NCI-H2171 treated with DMSO at 0.1 percent for 48 hours (cell line): ENCODE results near the gene ROCK2.
A peak's percentile ranks its signal among the peaks of the same experiment; 100 is the strongest.
"Not testable (repeated sequence)": the region's sequence is repeated elsewhere in the genome, so short reads cannot be mapped to it uniquely, and the experiment has no call there.

ENCODE experiments used
- DNase-seq: peaks from one replicate; lab custom pipeline; 2025; lab: John Stamatoyannopoulos, UW

ROCK2 gene

GRCh38 chr2:11236335-11236734 is 108.1 kb downstream of the ROCK2 start:
- DNase-seq, result no peak

DNA sequence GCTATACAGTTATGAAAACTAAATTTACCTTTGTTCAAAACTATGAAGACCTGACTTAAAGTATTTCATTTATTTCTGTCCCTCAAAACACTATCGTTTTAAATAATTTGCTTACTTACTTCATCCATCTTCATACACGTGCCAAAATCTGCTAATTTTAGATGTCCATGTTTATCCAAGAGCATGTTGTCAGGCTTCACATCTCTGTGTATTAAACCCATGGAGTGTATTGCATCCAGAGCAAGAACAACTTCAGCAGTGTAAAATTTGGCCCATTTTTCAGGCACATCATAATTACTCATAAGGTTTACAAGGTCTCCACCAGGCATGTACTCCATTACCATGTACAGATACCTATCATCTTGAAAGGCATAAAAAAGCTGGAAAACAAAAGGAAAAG is 108.9 kb downstream of the ROCK2 start:
- no peak for DNase-seq

- peak; percentile 34 for DNase-seq
These were observed 110.1 kb downstream of the ROCK2 start for GRCh38 chr2:11234309-11234708.

DNA sequence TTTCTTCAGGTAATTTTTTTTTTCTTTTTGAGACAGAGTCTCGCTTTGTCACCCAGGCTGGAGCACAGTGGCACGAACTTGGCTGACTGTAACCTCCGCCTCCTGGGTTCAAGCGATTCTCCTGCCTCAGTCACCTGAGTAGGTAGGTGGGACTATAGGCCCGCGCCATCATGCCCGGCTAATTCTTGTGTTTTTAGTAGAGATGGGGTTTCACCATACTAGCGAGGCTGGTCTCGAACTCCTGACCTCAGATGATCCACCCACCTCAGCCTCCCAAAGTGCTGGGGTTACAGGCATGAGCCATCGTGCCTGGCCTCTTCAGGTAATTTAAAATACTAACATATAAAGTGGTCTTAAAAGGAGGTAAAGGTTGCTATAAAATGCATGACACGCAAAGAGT is 113.2 kb downstream of the ROCK2 start:
- DNase-seq, result not testable (repeated sequence)

GRCh38 chr2:11228692-11229091 is 115.7 kb downstream of the ROCK2 start:
- DNase-seq, result no peak

GRCh38 chr2:11227595-11227994 is 116.8 kb downstream of the ROCK2 start:
- DNase-seq, result no peak

GRCh38 chr2:11224887-11225286 is 119.5 kb downstream of the ROCK2 start:
- no peak for DNase-seq

DNA sequence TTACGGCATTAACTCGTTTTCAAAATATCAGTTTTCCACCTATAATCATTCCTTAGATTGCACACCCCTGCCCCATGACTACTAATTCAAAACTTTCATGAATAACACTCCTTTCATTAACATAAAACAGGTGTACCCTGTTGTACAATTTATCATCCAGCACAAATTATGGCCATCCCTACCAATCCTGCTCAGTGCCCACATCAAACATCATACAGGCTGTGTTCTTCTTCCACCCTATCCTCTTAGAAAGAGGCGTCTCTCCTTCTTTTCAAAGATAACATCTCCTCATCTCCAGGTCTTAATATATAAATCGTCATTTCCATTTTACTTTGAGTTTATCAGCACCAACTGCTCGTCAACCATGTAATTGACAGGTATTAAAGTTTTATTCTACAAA is 121.6 kb downstream of the ROCK2 start:
- no peak for DNase-seq

DNA sequence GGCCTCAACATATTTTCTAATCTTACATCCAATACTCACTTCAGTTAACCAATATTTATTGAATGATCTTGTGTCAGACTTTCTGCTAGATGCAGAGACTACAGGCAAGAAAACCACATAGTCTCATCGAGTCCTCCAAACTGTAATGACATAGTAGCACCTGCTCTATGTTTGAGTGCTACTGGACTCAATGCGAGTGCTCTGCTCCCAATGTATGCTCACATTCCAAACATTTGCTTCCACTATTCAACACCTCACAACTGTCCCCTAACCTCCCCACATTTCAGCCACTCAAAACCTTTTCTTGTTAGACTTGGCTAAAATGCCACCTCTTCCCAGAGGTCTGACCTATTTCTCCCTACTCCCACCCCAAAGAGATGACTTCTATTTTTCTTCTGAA is 124.0 kb downstream of the ROCK2 start:
- DNase-seq, result no peak

- no peak for DNase-seq
These were observed 129.0 kb downstream of the ROCK2 start for GRCh38 chr2:11215407-11215806.

DNA sequence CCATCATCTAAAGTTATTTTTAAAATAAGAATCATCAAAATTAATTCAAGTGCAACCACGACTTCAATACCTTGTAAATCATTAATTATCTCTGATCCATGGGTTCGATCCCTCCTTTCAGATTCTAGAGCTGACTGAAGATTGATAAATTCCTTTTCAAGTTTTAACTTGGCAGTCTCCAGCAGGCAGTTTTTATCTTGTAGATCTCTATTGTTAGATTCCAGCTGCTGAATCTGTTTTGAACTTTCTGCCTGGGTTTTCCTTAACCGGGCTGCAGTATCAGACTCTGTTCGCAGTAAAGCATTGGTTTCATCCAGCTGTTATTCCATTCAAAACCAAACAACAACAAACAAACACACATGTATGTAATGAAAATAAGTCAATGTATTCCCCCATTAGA is 129.7 kb downstream of the ROCK2 start:
- no peak for DNase-seq

GRCh38 chr2:11213975-11214374 is 130.5 kb downstream of the ROCK2 start:
- no peak for DNase-seq

DNA sequence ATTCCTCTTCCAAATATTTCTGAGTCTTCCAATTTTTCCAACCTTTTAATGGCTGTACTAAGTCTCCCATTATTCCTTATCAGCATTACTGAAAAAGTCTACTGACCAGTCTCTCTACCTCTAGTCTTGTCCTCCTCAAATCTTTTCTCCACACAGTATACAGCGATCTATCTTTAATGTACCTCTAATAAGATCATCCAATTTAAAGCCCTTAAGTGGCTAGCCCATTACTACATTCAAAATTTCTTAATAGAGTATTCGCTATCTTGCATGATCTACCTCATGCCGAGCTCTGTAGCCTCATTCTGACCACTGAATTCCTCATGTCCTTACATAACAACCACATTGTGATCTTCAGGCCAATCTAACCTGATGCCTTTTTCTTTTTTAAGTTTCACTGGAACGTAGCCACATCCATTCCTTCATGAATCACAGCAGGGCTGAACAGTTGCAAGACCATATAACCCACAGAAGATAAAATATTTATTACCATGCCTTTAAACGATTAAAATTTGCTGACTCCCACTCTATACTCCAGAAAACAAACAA is 131.3 kb downstream of the ROCK2 start:
- DNase-seq, result no peak

DNA sequence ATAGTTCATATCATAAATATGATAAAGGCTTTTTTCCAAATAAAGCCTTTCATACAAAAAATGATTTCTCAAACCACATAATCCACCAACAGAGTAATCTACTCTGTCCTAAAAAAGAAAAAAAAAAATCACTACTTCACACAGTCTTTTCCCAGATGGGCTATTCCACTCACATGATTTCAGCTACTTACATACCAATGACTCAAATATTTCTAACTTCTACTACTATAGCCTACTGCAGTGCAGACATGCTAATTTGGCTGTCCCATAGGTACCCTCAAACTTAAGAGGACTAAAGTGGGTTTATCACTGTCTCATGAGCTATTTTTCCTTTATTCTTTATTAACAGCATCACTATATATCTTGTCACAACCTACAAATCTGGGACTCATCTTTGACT is 131.8 kb downstream of the ROCK2 start:
- no peak for DNase-seq

DNA sequence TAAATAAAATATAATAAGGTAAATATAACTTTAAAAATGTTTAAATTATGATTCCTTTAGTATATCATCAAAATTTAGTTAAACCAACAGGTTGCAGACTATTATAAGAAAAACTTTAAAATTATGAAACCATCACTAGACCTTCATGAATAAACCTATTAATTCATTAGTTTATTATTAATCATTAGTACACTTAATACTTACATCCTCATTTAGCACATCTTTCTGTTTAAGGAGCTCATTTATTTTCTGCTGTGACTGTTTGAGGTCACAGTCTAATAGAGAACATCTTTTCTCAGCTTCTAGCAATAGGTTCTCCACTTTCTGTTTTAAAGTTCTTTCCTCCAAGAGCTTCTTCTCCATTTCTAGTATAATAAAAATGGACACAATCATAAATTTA is 136.4 kb downstream of the ROCK2 start:
- no peak for DNase-seq

DNA sequence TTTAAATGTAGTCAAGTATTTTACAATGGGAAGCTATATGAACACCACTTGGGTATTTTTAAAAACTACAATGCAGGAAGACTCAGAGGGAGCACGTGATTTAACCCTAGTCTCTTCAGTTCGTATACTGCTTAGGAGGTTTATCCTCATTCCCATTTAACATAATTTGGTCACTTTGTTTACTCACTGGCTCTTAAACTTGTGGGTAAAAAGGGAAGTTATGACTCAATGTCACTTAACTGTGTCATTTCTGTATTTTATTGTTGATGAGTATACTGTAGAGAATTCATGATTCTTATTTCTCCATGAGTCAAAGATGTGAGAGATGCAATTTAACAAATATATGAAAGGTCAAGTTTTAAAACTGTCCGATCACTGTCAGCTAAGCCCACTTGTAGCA is 141.0 kb downstream of the ROCK2 start:
- DNase-seq, result no peak

- no peak for DNase-seq
These were observed 142.5 kb downstream of the ROCK2 start for GRCh38 chr2:11201969-11202368.

GRCh38 chr2:11200651-11201050 is 143.8 kb downstream of the ROCK2 start:
- DNase-seq, result no peak

- DNase-seq, result no peak
These were observed 148.2 kb downstream of the ROCK2 start for GRCh38 chr2:11196246-11196645.

- no peak for DNase-seq
These were observed 156.7 kb downstream of the ROCK2 start for GRCh38 chr2:11187731-11188130.

DNA sequence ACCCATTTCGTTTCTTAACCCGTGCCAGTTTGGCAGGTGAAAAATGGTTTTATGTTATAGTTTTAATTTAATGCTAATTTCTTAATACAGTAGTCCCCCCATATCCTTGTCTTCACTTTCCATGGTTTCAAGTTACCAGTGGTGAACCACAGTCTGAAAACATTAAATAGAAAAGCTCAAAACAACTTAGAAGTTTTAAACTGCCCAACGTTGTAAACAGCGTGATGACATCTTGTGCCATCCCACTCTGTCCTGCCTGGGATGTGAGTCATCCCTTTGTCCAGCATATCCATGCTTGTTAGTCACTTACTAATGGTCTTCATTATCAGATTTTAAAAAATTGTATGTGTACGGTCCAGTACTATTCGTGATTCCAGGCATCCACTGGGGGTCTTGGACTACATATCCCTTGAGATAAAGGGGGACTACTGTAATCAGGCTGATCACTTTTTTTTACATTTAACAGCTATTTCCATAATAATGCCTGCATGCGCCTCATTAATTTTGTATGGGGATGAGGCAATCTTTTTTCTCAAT is 157.3 kb downstream of the ROCK2 start:
- no peak for DNase-seq

DNA sequence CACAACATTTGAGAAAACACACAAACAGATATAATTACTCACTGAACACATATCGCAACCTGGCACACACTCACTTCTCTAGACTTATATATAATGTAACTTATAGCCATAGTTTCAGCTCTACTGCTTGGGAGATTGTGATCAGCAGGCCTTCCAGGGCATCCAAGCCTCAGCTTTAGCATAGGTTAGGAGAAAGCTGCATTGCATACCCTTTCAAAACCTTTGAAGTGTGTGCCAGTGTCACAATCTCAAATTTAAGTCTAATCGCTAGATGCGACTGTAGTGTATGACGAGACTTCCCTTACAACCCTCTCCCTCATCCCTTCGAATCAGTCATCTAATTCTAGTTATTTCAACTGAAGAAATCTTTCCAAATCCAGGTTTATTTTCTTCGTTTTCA is 158.3 kb downstream of the ROCK2 start:
- DNase-seq, result no peak

DNA sequence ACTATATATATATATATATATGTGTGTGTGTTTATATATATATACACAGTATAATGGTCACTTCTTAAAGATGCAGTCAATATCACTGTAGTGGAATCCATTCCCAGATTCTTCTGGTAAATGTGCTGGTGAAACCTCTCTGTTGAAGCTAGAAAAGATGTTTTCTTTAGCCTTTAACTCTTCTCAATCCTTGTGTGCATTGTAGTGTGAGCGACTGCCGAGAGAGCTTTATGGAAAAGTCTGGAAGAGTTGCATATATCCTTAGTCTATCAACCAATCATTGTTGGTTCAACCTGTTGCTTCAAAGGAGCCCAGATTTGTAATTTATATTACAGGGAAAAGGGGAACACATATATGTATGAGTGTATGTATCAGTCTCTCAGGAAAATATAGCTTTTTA is 161.5 kb downstream of the ROCK2 start:
- no peak for DNase-seq

DNA sequence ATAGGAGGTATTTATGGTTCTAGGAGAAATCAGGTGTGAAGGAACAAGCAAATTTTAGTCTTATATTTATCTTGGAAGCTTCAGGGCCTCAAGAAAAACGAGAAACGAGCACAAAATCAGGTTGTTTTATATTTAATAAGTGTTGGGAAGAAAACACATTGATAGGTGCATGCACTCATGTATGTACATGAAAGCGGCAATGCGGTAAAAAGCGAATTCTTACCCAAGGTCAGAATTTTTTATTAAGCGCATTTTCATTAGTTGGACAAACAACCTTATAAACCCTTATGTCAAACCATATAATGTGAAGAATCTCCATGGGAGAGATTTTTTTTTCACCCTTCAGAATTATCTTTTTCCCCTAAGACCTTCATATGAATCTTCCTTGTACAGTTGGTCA is 163.8 kb downstream of the ROCK2 start:
- no peak for DNase-seq

DNA sequence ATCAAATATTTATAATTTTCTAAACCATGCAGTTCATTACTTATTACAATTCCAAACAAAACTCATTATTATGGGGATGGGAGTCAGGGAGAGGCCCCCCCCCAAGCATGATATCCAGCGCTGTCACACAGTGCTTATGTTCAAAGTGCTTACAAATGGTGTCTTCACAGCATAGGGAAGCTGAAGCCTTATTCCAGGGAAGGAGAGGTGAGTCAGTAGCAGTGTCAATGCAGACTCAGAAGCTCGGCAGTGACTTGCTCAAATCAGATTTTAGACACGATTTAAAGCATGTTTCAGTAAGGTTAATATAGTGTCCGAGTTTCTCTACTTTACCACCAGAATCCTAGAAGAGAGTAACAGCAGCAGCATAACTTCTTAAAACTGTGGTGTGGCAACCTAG is 164.5 kb downstream of the ROCK2 start:
- DNase-seq, result no peak
